WTC11 (cell line): ENCODE data around the gene LRMDA. TPM values are rescaled to one million over a fixed set of nuclear protein-coding genes. Genes with fewer than 3 reads are reported as not detected.

Source experiments
- ATAC-seq: fragments of 200-7000 bp; cut with Tn5 transposase; 2 replicates; pipeline ENCODE4 v1.10.0; 2021; ENCODE audit warnings: mild to moderate bottlenecking, moderate library complexity
- CTCF ChIA-PET: fragments of 300-600 bp; sonication (Branson Sonifier 250); formaldehyde crosslinking; loops from one replicate; lab custom pipeline; 2021; ENCODE audit warnings: antibody characterized with exemption; lab: Charles Lee
- POLR2A ChIA-PET: fragments of 350-600 bp; sonication (Branson Sonifier 250); formaldehyde crosslinking; loops from one replicate; lab custom pipeline; 2021; ENCODE audit warnings: antibody characterized with exemption; lab: Charles Lee
- DNase-seq: peaks from one replicate; pipeline ENCODE4 v3.0.0; 2021; ENCODE audit warnings: low spot score
- H3K27ac Mint-ChIP-seq: 2 replicates; pipeline ENCODE4 v1.8.0; 2021; ENCODE audit warnings: mixed read lengths
- H3K27me3 Mint-ChIP-seq: 2 replicates; pipeline ENCODE4 v1.8.0; 2021; ENCODE audit warnings: low read depth, mild to moderate bottlenecking, moderate library complexity, mixed read lengths
- H3K36me3 Mint-ChIP-seq: 2 replicates; pipeline ENCODE4 v1.8.0; 2021; ENCODE audit warnings: mixed read lengths
- H3K4me1 Mint-ChIP-seq: 2 replicates; pipeline ENCODE4 v1.8.0; 2022; ENCODE audit warnings: mixed read lengths
- H3K4me3 Mint-ChIP-seq: 2 replicates; pipeline ENCODE4 v1.8.0; 2021; ENCODE audit warnings: mild to moderate bottlenecking, moderate library complexity, mixed read lengths
- H3K9me3 Mint-ChIP-seq: 2 replicates; pipeline ENCODE4 v1.8.0; 2021; ENCODE audit warnings: mixed read lengths
- ATF1 ChIP-seq: sonication (generic); formaldehyde crosslinking; IDR thresholded peaks from 2 replicates; pipeline ENCODE4 v1.8.1; 2023; ENCODE audit warnings: mild to moderate bottlenecking, moderate library complexity, missing genetic modification reagents
- ELF4 ChIP-seq: sonication (generic); formaldehyde crosslinking; IDR thresholded peaks from 2 replicates; pipeline ENCODE4 v1.8.1; 2022; ENCODE audit warnings: low read depth, mild to moderate bottlenecking, moderate library complexity, missing genetic modification reagents
- EMX1 ChIP-seq: fragments of 250-450 bp; sonication (Bioruptor Pico); IDR thresholded peaks from 2 replicates; pipeline ENCODE4 v1.8.0; 2021; ENCODE audit warnings: mild to moderate bottlenecking
- GABPB1 ChIP-seq: sonication (generic); formaldehyde crosslinking; IDR thresholded peaks from 2 replicates; pipeline ENCODE4 v1.8.1; 2023; ENCODE audit warnings: mild to moderate bottlenecking, missing genetic modification reagents
- JAZF1 ChIP-seq: fragments of 250-450 bp; sonication (Bioruptor Pico); IDR thresholded peaks from 2 replicates; pipeline ENCODE4 v1.9.0; 2021; ENCODE audit warnings: moderate library complexity, mild to moderate bottlenecking, inconsistent platforms
- MXD4 ChIP-seq: fragments of 250-450 bp; sonication (Bioruptor Pico); IDR thresholded peaks from 2 replicates; pipeline ENCODE4 v1.8.0; 2021; ENCODE audit warnings: mild to moderate bottlenecking, moderate library complexity, borderline replicate concordance
- NFATC4 ChIP-seq: fragments of 250-450 bp; sonication (Bioruptor Pico); IDR thresholded peaks from 2 replicates; pipeline ENCODE4 v1.9.0; 2021; ENCODE audit warnings: mild to moderate bottlenecking
- PRRX2 ChIP-seq: fragments of 250-450 bp; sonication (Bioruptor Pico); IDR thresholded peaks from 2 replicates; pipeline ENCODE4 v1.8.0; 2021; ENCODE audit warnings: mild to moderate bottlenecking
- RORB ChIP-seq: fragments of 250-450 bp; sonication (Bioruptor Pico); IDR thresholded peaks from 2 replicates; pipeline ENCODE4 v1.9.0; 2021; ENCODE audit warnings: mild to moderate bottlenecking
- SMAD3 ChIP-seq: sonication (generic); formaldehyde crosslinking; IDR thresholded peaks from 2 replicates; pipeline ENCODE4 v1.8.0; 2022; ENCODE audit warnings: missing genetic modification reagents, mild to moderate bottlenecking, borderline replicate concordance
- total RNA-seq: library from RNA; stranded (reverse); gene quantifications from 3 replicates; pipeline ENCODE4 v1.2.3, GENCODE V29; 2021
- TF ChIP-seq, protein P1 (sequence below): sonication (generic); formaldehyde crosslinking; IDR thresholded peaks from 2 replicates; pipeline ENCODE4 v1.8.1; 2023; ENCODE audit warnings: mild to moderate bottlenecking, missing genetic modification reagents, borderline replicate concordance
- TF ChIP-seq, protein P2 (sequence below): fragments of 250-450 bp; sonication (Bioruptor Pico); IDR thresholded peaks from 2 replicates; pipeline ENCODE4 v1.9.0; 2021; ENCODE audit warnings: mild to moderate bottlenecking, borderline replicate concordance
- TF ChIP-seq, protein P3 (sequence below): sonication (generic); formaldehyde crosslinking; IDR thresholded peaks from 2 replicates; pipeline ENCODE4 v1.8.0; 2022; ENCODE audit warnings: mild to moderate bottlenecking, missing genetic modification reagents
- TF ChIP-seq, protein P4 (sequence below): fragments of 250-450 bp; sonication (Bioruptor Pico); IDR thresholded peaks from 2 replicates; pipeline ENCODE4 v1.9.0; 2021; ENCODE audit warnings: moderate library complexity, mild to moderate bottlenecking, inconsistent platforms, borderline replicate concordance
- TF ChIP-seq, protein P5 (sequence below): sonication (generic); formaldehyde crosslinking; IDR thresholded peaks from 2 replicates; pipeline ENCODE4 v1.8.0; 2022; ENCODE audit warnings: mild to moderate bottlenecking, missing genetic modification reagents
- TF ChIP-seq, protein P6 (sequence below): sonication (generic); formaldehyde crosslinking; IDR thresholded peaks from 2 replicates; pipeline ENCODE4 v1.8.1; 2023; ENCODE audit warnings: mild to moderate bottlenecking, missing genetic modification reagents

The LRMDA gene
- total RNA-seq, 1 experiment from 2014 or later = 0.92 TPM

DNA sequence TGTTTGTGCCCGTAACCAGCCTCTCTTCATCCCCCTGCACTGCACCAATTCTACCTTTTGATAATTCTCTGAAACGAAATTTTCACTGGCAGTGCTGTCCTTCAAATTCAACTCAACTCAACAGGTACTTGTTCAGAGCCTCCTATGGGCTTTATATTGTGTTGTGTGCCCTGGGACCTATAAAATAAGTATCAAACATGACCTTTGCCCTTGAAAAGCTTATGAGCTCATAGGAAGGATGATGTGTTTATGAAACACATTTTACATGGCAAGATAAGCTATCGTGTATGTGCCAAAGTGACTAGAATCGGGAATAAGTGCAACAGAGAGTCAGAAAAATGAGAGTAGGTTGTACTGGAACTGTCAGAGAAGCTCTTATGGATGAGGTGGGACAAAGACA lies 923.5 kb downstream of the LRMDA start (continued):
- TF ChIP-seq, protein P1, sequence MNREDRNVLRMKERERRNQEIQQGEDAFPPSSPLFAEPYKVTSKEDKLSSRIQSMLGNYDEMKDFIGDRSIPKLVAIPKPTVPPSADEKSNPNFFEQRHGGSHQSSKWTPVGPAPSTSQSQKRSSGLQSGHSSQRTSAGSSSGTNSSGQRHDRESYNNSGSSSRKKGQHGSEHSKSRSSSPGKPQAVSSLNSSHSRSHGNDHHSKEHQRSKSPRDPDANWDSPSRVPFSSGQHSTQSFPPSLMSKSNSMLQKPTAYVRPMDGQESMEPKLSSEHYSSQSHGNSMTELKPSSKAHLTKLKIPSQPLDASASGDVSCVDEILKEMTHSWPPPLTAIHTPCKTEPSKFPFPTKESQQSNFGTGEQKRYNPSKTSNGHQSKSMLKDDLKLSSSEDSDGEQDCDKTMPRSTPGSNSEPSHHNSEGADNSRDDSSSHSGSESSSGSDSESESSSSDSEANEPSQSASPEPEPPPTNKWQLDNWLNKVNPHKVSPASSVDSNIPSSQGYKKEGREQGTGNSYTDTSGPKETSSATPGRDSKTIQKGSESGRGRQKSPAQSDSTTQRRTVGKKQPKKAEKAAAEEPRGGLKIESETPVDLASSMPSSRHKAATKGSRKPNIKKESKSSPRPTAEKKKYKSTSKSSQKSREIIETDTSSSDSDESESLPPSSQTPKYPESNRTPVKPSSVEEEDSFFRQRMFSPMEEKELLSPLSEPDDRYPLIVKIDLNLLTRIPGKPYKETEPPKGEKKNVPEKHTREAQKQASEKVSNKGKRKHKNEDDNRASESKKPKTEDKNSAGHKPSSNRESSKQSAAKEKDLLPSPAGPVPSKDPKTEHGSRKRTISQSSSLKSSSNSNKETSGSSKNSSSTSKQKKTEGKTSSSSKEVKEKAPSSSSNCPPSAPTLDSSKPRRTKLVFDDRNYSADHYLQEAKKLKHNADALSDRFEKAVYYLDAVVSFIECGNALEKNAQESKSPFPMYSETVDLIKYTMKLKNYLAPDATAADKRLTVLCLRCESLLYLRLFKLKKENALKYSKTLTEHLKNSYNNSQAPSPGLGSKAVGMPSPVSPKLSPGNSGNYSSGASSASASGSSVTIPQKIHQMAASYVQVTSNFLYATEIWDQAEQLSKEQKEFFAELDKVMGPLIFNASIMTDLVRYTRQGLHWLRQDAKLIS (CRISPR knock-in tag) = no peak
- TF ChIP-seq ATF1 (CRISPR knock-in tag) (no peak), SMAD3 (CRISPR knock-in tag) (no peak), NFATC4 (CRISPR knock-in tag) (no peak), MXD4 (CRISPR knock-in tag) (no peak), PRRX2 (CRISPR knock-in tag) (no peak), GABPB1 (no peak)
- TF ChIP-seq, protein P2, sequence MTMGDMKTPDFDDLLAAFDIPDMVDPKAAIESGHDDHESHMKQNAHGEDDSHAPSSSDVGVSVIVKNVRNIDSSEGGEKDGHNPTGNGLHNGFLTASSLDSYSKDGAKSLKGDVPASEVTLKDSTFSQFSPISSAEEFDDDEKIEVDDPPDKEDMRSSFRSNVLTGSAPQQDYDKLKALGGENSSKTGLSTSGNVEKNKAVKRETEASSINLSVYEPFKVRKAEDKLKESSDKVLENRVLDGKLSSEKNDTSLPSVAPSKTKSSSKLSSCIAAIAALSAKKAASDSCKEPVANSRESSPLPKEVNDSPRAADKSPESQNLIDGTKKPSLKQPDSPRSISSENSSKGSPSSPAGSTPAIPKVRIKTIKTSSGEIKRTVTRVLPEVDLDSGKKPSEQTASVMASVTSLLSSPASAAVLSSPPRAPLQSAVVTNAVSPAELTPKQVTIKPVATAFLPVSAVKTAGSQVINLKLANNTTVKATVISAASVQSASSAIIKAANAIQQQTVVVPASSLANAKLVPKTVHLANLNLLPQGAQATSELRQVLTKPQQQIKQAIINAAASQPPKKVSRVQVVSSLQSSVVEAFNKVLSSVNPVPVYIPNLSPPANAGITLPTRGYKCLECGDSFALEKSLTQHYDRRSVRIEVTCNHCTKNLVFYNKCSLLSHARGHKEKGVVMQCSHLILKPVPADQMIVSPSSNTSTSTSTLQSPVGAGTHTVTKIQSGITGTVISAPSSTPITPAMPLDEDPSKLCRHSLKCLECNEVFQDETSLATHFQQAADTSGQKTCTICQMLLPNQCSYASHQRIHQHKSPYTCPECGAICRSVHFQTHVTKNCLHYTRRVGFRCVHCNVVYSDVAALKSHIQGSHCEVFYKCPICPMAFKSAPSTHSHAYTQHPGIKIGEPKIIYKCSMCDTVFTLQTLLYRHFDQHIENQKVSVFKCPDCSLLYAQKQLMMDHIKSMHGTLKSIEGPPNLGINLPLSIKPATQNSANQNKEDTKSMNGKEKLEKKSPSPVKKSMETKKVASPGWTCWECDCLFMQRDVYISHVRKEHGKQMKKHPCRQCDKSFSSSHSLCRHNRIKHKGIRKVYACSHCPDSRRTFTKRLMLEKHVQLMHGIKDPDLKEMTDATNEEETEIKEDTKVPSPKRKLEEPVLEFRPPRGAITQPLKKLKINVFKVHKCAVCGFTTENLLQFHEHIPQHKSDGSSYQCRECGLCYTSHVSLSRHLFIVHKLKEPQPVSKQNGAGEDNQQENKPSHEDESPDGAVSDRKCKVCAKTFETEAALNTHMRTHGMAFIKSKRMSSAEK (CRISPR knock-in tag) = no peak
- TF ChIP-seq, protein P3, sequence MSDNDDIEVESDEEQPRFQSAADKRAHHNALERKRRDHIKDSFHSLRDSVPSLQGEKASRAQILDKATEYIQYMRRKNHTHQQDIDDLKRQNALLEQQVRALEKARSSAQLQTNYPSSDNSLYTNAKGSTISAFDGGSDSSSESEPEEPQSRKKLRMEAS (CRISPR knock-in tag) = no peak
- TF ChIP-seq, protein P4, sequence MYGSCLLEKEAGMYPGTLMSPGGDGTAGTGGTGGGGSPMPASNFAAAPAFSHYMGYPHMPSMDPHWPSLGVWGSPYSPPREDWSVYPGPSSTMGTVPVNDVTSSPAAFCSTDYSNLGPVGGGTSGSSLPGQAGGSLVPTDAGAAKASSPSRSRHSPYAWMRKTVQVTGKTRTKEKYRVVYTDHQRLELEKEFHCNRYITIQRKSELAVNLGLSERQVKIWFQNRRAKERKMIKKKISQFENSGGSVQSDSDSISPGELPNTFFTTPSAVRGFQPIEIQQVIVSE (CRISPR knock-in tag) = no peak
- TF ChIP-seq, protein P5, sequence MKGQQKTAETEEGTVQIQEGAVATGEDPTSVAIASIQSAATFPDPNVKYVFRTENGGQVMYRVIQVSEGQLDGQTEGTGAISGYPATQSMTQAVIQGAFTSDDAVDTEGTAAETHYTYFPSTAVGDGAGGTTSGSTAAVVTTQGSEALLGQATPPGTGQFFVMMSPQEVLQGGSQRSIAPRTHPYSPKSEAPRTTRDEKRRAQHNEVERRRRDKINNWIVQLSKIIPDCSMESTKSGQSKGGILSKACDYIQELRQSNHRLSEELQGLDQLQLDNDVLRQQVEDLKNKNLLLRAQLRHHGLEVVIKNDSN (CRISPR knock-in tag) = no peak
- TF ChIP-seq, protein P6, sequence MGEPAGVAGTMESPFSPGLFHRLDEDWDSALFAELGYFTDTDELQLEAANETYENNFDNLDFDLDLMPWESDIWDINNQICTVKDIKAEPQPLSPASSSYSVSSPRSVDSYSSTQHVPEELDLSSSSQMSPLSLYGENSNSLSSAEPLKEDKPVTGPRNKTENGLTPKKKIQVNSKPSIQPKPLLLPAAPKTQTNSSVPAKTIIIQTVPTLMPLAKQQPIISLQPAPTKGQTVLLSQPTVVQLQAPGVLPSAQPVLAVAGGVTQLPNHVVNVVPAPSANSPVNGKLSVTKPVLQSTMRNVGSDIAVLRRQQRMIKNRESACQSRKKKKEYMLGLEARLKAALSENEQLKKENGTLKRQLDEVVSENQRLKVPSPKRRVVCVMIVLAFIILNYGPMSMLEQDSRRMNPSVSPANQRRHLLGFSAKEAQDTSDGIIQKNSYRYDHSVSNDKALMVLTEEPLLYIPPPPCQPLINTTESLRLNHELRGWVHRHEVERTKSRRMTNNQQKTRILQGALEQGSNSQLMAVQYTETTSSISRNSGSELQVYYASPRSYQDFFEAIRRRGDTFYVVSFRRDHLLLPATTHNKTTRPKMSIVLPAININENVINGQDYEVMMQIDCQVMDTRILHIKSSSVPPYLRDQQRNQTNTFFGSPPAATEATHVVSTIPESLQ = no peak

DNA sequence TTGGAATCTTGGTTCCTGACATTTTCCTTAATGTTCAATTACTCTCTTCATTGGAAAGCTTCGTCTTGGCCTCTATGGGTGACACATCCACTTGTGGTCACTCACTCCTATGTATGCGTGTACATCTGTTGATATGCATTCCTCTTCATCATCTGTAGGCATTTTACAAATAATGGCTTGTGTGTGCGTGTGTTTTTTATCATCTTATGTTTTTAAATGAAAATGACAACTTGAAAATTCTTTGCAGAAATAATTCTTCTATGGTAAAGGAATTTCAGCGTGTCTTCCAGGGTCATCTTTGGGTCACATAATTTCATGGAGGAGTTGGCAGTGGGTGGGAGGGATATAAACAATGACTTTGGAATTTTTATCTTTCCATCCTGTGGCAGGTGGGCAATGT lies 925.1 kb downstream of the LRMDA start:
- Mint-ChIP-seq H3K27me3 (peaks cover 5% of the 10 kb centered on the region; the same call in 1 of the 2 replicates), H3K36me3 (no peaks in the 10 kb centered on the region), H3K27ac (no peak overlapping the region), H3K4me3 (no peak overlapping the region), H3K9me3 (peaks cover 5% of the 10 kb centered on the region; the same call in 1 of the 2 replicates), H3K4me1 (peaks cover 23% of the 10 kb centered on the region)
- DNase-seq (no peak), ATAC-seq (no peak)
- ChIA-PET POLR2A (no interaction called here), CTCF (no interaction called here)
- no peak for TF ChIP-seq ELF4
- no peak for TF ChIP-seq EMX1
- TF ChIP-seq JAZF1 (CRISPR knock-in tag) = no peak
- TF ChIP-seq NFATC4 (CRISPR knock-in tag) = no peak
- no peak for TF ChIP-seq RORB (CRISPR knock-in tag)
